Measurements from ENCODE around the gene ORAI3.

Gene ORAI3

DNA sequence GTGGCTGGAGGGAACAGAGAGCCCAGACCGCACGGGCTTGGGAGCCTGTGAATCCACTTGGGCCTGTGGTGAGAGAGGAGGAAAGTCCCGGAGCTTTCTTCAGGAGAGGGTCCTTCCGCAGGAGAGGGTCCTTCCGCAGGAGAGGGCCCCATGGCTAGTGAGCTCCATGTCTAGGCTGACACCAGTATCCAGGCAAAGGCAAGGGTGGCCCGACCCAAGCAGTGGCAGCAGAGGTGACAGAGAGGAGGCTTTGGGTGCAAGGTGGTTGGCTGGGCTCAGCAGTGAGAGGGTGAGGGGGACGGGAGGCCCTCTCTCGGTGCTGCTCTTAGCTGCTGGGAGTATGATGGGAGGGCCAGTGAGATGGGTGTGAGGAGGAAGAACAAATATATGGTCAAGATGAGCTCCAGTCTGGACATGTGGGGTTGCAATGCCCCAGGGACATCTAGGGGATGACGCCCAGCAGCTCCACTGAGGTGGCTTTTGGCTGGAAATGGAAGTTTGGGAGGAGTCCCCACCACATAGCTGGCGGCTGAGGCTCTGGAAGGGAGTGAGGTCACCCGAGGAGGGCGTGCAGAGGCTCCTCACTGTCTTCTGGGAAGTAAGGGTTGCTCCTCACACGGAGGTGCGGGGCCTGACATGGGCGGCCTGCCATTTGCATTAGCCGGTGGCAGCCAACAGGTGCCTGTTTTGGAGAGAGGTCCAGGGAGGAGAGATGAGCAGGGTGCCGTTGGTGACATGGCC, 33.9 kb downstream of the ORAI3 start:
- TF ChIP-seq GATA3 (IDR thresholded peaks at IDR 0.05; ENCODE audit: low read depth, low read length): no peak
- TF ChIP-seq GATA2 (IDR thresholded peaks at IDR 0.05; ENCODE audit: low read depth, low read length): no peak

DNA sequence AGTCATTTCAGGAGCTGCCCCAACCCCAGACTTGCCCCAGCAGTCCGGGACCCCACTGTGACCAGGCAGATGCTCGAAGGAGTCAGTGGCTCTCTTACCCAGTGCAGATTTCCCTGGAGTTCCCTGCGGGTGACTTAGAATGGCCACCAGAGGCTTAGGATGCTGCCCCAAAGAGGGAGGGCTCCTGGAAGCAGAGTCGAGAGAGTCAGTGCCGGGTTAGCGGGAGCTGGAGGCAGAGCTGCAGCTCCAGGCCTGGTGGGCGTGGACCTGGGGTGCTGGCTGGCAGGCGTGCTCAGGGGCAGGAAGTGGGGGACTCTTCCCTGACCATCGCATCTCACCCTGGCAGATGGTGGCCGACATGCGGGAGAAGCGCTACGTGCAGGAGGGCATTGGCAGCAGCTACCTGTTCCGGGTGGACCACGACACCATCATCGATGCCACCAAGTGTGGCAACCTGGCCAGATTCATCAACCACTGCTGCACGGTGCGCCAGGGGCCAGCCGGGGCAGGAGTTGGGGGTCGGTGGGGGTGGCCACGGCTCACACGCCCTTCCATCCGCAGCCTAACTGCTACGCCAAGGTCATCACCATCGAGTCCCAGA, 34.5 kb downstream of the ORAI3 start:
- TF ChIP-seq GATA2 (IDR thresholded peaks at IDR 0.05; ENCODE audit: low read depth, low read length): no peak
- no peak for TF ChIP-seq GATA3 (IDR thresholded peaks at IDR 0.05; ENCODE audit: low read depth, low read length)

DNA sequence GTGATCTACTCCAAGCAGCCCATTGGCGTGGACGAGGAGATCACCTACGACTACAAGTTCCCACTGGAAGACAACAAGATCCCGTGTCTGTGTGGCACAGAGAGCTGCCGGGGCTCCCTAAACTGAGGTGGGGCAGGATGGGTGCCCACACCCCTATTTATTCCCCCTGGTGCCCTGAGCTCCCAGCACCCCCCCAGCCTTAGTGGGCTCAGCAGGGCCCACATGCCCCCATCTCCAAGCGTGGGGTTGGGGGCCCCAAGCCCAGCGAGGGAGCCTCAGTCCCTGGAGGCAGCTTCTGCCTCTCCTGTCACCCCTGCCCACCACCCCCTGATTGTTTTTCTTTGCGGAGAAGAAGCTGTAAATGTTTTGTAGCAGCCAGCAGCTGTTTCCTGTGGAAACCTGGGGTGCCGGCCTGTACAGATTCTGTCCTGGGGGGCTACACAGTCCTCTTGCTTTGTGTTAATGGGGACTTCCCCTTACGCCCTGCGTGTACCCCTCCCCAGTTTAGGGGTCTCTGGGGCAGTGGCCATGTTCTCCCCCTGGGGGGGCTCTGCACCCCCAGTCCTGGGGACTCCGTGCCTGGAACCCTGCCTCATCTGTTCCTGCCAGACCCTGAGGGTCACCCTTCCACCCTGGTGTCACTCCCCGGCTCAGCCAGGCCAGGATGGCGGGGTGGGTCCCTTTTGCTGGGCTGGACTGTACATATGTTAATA, 35.2 kb downstream of the ORAI3 start:
- TF ChIP-seq GATA3 (IDR thresholded peaks at IDR 0.05; ENCODE audit: low read depth, low read length) (no peak), GATA2 (IDR thresholded peaks at IDR 0.05; ENCODE audit: low read depth, low read length) (no peak)

DNA sequence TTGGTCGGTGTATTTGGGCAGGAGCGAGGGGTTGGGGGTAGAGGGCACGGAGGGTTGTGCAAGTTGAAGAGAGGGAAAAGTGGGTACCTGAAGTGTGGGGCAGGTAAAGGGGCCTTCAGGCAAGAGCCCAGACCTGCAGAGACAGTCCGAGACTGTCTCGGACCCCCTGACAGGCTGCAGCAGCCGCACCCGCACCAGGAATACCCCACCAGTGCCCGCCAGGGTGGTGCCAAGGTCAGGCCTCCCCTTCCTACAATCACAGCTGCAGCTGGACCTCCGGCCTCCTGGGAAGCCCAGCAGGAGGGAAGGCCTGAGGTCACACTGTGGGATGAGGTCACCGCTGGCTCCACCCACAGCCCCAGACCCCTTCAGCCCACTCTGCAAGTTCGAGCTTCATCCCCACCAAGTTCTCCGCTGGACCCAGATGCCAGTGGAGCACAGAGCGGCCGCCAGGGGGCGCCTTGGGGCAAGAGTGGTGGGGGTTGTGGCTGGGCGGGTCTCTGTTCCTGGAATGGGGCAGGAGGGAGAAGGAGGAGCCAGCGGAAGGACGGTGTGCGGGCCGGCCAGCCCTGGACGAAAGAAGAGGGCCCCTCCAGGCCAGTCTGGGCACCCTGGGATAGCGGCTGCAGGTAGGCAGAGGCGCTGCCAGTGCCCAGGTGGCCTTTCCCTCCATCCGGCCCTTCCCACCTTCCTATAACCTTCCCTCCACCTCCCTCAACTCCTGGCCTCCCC, 36.0 kb downstream of the ORAI3 start, which contains the start of gene HSD3B7:
Gene HSD3B7, plus strand, starts transcription at position 539 of the 732 bp plus-strand sequence. CDS start 452 bp downstream, outside the sequence.
- no peak for TF ChIP-seq GATA2 (IDR thresholded peaks at IDR 0.05; ENCODE audit: low read depth, low read length)
- TF ChIP-seq GATA3 (IDR thresholded peaks at IDR 0.05; ENCODE audit: low read depth, low read length): no peak

DNA sequence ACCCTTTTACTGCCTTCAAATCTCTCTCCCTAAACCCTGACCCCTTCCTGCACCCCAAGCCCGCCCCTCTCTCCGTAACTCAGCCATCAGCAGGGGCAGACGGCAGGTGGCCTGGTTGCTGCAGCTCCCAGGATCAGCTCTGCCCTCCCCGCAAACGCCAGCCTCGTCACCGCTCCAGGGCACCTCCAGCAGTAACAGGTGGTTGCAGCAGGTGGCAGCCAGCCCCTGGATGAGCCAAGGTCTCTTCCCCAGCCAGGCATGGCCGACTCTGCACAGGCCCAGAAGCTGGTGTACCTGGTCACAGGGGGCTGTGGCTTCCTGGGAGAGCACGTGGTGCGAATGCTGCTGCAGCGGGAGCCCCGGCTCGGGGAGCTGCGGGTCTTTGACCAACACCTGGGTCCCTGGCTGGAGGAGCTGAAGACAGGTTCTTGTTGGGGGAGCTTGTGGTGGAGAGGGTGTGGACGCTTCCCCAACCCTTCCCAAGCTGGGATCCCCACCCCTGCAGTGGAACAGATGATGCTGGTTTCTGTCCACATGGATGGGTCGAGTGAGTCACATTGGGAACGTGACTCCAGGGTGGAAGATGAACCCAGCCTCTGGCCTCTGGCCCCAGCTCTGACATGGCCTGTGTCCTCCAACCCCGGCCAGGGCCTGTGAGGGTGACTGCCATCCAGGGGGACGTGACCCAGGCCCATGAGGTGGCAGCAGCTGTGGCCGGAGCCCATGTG, 36.7 kb downstream of the ORAI3 start:
- no peak for TF ChIP-seq GATA2 (IDR thresholded peaks at IDR 0.05; ENCODE audit: low read depth, low read length)
- TF ChIP-seq GATA3 (IDR thresholded peaks at IDR 0.05; ENCODE audit: low read depth, low read length): no peak

DNA sequence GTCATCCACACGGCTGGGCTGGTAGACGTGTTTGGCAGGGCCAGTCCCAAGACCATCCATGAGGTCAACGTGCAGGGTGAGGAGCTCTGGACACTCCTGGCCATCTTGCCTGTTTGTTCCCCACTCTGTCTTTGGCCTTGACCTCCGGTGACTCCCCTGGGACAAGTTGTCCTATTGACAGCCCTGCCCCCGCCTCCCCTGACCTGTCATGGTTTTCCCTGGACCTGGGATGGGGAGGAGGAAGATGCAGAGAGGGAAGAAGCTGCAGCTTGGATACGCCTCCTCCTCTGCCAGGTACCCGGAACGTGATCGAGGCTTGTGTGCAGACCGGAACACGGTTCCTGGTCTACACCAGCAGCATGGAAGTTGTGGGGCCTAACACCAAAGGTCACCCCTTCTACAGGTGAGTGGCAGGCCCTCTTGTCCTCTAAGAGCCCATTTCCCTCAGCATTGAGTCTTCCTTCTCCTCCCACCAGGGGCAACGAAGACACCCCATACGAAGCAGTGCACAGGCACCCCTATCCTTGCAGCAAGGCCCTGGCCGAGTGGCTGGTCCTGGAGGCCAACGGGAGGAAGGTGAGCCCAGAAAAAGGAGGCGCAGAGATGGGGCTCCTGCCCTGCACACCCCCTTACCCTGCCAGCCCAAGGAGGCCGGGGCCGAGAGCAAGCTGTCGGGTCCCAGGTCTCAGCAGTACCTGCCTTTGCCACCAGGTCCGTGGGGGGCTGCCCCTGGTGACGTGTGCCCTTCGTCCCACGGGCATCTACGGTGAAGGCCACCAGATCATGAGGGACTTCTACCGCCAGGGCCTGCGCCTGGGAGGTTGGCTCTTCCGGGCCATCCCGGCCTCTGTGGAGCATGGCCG, 37.5 kb downstream of the ORAI3 start:
- no peak for TF ChIP-seq GATA3 (IDR thresholded peaks at IDR 0.05; ENCODE audit: low read depth, low read length)
- no peak for TF ChIP-seq GATA2 (IDR thresholded peaks at IDR 0.05; ENCODE audit: low read depth, low read length)

DNA sequence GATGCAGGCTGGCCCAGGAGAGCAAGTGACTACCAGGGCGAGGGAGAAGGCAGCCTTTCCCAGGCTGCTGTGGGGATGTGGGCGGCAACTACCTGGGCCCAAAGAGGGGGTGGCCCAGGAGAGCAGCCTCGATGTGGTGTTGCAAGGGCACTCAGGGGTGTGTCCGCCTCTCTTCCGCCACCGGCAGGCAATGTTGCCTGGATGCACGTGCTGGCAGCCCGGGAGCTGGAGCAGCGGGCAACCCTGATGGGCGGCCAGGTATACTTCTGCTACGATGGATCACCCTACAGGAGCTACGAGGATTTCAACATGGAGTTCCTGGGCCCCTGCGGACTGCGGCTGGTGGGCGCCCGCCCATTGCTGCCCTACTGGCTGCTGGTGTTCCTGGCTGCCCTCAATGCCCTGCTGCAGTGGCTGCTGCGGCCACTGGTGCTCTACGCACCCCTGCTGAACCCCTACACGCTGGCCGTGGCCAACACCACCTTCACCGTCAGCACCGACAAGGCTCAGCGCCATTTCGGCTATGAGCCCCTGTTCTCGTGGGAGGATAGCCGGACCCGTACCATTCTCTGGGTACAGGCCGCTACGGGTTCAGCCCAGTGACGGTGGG, 38.8 kb downstream of the ORAI3 start:
- TF ChIP-seq GATA2 (IDR thresholded peaks at IDR 0.05; ENCODE audit: low read depth, low read length) (no peak), GATA3 (IDR thresholded peaks at IDR 0.05; ENCODE audit: low read depth, low read length) (no peak)

DNA sequence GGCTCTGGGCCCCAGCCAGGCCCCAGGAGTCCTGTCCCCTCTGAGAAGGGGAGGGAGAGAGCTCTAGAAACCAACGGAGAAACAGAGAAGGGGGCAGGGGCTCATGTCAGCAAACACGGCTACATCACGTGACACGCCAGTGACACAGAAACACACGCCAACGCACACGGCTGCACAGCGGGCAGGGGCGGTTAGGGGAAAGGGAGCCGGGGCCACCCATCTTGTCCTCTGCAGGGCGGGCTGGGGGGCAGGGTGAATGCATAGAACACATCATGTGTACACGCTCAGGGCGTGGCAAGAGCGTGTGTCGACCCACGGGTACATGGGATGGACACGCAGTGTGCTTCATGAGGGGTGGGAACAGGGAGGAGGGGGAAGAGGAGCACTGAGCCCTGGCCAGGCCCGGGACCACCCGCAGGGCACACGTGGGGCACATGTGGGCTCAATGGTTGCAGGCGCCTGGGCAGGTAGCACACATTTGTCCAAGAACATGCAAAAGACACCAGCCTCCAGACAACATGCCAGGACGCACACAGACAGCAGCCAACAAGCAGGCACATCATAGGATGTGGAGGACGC, 40.7 kb downstream of the ORAI3 start:
- TF ChIP-seq GATA2 (IDR thresholded peaks at IDR 0.05; ENCODE audit: low read depth, low read length) (no peak), GATA3 (IDR thresholded peaks at IDR 0.05; ENCODE audit: low read depth, low read length) (no peak)

DNA sequence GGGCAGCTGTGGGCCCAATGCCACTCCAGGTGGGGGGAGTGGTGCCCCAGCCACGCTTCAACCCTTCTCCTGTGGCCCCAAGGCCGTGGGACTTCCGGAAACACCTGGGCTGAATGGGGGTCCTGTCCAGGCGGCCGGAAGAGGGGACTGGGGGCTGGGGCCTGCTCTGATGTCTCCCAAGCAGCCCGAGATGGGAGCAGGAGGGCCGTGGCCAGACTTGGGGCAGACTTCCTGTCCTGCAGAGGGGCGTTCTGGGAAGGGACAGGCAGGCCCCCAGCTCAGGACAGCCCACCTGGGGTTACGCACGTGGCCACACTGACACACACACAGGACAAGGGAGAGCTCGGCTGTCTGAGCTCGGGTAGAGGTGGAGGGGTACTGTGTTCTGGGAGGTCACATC, 41.2 kb downstream of the ORAI3 start:
- TF ChIP-seq GATA2 (IDR thresholded peaks at IDR 0.05; ENCODE audit: low read depth, low read length): no peak
- no peak for TF ChIP-seq GATA3 (IDR thresholded peaks at IDR 0.05; ENCODE audit: low read depth, low read length)

DNA sequence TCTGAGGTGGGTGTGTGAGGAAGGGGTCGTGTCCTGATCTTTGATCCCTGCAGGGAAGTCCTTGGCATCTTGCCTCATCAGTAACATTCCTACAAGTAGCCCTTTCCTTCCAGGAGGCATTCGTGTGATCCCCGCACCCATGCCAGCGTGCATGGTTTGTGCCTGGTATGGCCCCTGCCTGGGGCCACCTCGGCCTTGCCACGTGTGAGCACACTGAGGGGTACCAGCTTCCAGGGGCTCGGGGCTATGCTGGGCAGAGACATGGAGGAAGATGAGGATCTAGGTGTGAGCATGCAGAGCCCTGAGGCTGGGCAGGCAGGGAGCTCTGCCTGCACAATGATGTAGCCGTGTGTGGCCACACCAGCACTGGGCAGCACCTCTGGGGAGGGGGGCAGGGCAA, 42.2 kb downstream of the ORAI3 start:
- TF ChIP-seq GATA2 (IDR thresholded peaks at IDR 0.05; ENCODE audit: low read depth, low read length) (no peak), GATA3 (IDR thresholded peaks at IDR 0.05; ENCODE audit: low read depth, low read length) (no peak)

DNA sequence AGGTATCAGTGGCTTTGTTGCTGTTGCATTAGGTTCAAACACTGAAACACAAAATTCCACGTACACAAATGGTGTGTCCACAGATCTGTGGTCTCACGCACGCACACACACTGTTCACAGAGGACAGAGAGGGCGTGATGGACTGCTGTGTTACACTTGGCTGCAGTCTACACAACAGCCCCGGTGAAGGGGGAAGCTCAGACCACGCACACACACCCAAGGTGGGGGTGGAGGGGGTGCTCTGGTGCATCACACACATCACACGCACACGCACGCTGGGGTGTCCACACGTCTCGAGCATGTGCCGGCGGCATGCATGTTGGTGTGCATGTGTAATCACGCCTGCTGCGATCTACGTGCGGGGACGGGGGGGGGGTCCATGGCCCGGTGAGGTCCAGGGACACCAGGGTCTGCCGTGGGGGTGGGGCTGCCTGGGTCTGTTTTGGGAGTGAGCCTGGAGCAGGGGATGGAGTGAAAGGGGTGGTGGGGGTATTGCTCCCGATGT, 43.5 kb downstream of the ORAI3 start:
- no peak for TF ChIP-seq GATA3 (IDR thresholded peaks at IDR 0.05; ENCODE audit: low read depth, low read length)
- TF ChIP-seq GATA2 (IDR thresholded peaks at IDR 0.05; ENCODE audit: low read depth, low read length): no peak

Data from SH-SY5Y (cell line).